GM18907 (cell line): ENCODE measurements around the gene ZNF239.
A peak's percentile ranks its signal among the peaks of the same experiment; 100 is the strongest.
"Not testable (repeated sequence)": the region's sequence is repeated elsewhere in the genome, so short reads cannot be mapped to it uniquely, and the experiment has no call there.

Experiments
- ATAC-seq: cut with Tn5 transposase; IDR thresholded peaks from one replicate; pipeline ENCODE4 v1.9.1; 2021; ENCODE audit warnings: mild to moderate bottlenecking, moderate library complexity; ENCODE audit not compliant: unreplicated experiment

ZNF239 gene

DNA sequence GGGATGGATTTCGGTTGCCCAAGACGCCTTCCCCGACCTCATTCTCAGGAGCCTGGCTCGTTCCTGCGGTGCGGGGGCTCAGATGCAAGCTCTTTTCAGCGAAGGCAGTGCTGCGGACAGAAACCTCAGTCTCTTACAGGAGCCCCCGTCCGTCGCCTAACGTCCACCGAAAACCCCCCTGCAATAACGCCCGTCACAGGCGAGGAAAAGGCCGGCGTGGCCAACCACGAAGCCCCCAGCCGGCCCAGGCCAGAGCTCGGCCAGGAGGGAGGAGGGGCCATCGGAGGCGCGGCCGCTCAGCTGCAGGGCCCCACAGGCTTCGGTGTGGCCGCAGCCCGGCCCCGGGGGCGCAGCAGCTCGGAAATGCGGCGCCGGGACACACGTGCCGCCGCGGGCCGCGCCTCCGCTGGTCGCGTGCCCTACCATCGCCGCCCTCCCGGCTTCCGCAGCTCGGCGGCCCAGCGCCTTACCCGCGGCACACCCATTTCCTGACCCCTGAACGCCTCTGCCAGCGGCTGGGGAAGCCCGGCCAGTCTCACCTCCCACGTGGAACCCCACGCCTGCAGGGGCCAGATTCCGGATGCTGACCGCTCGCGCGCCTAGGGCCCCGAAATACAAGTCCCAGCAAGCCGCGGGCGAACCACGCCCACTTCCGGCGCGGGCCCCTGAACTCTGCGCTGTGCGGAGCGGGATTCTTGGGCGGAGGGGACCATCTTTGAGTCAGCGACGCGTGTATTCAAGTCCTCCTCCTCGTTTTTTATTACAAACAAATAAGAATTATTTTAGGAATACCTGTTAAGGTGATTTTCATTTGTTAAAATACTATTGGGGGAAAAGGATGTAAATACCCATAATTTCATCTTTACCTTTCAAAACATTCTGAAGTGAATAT lies at the start of gene ZNF239:
Gene ZNF239, minus strand, starts transcription at position 616 of the 892 bp plus-strand sequence. CDS start 16,537 bp downstream, outside the sequence.
- ATAC-seq, result peak; percentile 96

GRCh38 chr10:43623351-43623750 lies 48.9 kb upstream of the ZNF239 start:
- no peak for ATAC-seq

GRCh38 chr10:43622038-43622437 lies 47.6 kb upstream of the ZNF239 start:
- no peak for ATAC-seq

GRCh38 chr10:43619368-43619767 lies 45.0 kb upstream of the ZNF239 start:
- no peak for ATAC-seq

DNA sequence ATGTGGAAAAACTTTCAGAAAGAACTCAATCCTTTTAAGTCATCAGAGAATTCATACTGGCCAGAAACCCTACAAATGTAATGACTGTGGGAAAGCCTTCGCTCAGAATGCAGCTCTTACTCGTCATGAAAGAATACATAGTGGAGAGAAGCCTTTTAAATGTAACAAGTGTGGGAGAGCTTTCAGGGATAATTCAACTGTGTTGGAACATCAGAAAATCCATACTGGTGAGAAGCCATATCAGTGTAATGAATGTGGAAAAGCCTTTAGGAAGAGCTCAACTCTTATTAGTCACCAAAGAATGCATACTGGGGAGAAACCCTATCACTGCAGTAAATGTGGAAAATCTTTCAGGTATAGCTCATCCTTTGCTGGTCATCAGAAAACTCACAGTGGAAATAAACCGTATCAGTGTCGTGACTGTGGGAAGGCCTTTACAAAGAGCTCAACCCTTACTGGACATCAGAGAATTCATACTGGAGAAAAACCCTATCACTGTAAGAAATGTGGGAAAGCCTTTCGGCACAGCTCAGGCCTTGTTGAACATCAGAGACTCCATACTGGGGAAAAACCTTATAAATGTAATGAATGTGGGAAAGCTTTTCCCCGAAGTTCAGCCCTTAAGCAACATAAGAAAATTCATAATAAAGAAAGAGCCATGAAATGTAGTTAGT lies 42.4 kb upstream of the ZNF239 start:
- no peak for ATAC-seq

DNA sequence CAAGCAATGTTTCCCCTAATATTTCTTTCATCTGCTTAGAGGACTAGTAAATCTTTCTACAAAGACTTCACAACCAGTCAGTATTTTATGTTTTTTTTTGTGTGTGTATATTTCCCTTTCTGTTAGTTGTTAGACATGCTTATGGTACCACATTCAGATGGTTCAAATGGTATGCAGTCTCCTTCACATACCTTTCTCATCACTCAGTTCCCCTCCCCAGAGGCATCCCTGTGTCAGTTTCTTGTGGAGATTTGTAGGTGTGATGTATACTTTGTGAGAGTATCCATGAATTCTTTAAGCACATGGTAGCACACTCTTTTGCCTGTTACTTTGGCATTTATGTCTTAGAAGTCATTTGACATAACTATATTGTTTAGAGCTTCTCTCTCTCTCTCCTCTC lies 36.2 kb upstream of the ZNF239 start:
- no peak for ATAC-seq

- ATAC-seq, result no peak
These were observed 32.8 kb upstream of the ZNF239 start for GRCh38 chr10:43607199-43607573.

DNA sequence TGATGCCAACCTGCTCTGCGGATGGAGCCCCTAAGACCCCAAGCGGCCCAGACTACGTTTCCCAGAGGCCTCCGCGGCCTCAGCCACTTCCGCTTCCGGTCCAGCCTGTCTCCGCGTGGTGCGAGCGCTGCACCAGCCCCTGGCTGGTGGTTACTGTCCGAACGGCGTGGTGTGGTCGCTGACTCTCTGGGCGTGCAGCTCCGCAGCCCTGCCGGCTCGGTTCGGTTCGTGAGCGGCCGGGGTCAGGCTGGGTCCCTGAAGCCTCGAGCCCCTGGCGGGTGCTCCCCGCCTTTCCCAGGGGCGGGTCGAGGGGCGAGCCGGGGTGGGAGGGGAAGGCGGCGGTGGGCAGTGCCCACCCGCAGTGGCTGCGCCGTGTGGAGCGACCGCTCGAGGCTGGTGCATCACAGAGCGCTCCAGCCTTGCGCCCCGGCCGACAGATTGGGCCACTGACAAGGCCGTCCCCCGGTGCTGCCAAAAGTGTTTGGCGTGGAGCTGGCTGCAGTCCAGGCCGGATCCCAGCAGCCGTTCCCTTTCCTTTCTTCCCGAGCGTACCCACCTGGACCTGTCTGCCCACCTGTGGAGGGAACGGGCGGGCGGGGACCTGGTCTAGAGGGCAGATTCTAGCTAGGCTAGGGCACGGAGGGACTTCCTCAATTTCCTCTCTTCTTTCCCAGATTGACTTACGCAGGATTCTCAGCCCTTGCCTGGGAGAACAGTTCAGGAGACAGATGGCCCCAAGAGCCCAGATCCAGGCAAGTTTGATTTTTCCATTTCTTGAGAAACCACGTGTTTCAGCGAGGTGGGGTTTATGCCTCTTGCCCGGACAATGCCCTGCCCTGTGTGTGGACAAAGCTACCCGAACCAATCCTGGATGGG lies 32.1 kb upstream of the ZNF239 start, which contains the start of gene ZNF485:
Gene ZNF485, plus strand, starts transcription at position 116 of the 876 bp plus-strand sequence. Its CDS starts 613 bp downstream, at position 729.
- peak; percentile 99 for ATAC-seq

- peak; percentile 25 for ATAC-seq
These were observed 31.5 kb upstream of the ZNF239 start for GRCh38 chr10:43605850-43606322.

DNA sequence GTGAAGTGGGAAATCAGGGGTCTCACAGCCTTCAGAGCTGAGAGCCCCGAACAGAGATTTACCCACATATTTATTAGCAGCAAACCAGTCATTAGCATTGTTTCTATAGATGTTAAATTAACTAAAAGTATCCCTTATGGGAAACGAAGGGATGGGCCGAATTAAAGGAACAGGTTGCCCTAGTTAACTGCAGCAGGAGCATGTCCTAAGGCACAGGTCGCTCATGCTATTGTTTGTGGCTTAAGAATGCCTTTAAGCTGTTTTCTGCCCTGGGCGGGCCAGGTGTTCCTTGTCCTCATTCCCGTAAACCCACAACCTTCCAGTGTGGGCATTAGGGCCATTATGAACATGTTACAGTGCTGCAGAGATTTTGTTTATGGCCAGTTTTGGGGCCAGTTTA lies 27.2 kb upstream of the ZNF239 start:
- ATAC-seq, result not testable (repeated sequence)

DNA sequence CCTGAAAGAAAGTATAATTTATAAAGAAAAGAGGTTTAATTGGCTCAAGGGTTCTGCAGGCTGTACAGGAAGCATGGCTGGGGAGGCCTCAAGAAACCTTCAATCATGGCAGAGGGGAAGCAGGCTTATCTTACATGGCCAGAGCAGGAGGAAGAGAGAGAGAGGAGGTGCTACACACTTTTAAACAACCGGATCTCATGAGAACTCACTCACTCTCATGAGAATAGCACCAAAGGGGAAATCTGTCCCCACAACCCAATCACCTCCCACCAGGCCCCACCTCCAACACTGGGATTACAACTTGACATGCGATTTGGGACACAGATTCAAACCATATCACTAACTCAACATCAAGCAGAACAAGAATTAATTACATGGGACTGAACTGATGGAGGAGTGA lies 24.9 kb upstream of the ZNF239 start:
- no peak for ATAC-seq

DNA sequence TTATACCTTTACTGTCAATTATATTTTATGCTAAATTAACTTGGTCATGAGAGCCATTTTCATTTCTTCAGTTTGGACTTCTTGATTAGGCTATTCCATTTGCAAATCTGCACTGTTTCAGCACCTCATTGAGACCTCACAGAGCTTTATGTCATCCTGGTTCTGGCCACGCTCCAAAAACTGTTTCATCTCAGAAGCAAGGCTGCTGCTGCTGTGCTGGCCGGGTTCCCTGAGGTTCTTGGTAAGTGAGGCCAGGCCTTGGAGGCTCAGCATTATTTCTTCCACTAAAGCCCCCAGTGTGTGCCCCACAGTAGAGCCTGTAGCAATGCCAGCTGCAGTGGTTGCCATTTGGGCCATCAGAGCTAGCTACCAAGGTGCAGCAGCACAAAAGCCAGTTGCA lies 24.0 kb upstream of the ZNF239 start:
- no peak for ATAC-seq

DNA sequence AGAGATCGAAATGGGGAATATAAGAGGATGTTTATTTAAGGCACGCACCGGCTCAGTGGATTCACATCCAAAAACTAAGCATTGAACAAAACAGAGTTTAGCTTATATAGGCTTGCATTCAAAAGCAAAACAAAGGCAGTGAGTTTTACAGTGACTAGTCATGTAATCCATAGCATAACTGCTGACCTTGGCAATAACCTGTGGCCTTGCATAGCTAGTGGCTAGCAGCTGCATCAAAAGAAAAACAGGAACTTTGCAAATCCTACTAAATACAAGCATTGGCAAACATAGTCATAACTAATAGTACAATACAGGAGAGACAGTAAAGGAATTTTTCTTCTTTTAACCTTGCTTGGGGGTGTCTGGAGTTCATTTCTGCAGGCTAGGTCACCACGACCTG lies 22.1 kb upstream of the ZNF239 start:
- no peak for ATAC-seq

GRCh38 chr10:43595739-43596298 lies 21.4 kb upstream of the ZNF239 start:
- ATAC-seq, result peak; percentile 55

GRCh38 chr10:43594944-43595589 lies 20.7 kb upstream of the ZNF239 start:
- peak; percentile 96 for ATAC-seq

- ATAC-seq, result no peak
These were observed 17.0 kb upstream of the ZNF239 start for GRCh38 chr10:43591303-43591904.

GRCh38 chr10:43586730-43587115 lies 12.3 kb upstream of the ZNF239 start:
- not testable (repeated sequence) for ATAC-seq

DNA sequence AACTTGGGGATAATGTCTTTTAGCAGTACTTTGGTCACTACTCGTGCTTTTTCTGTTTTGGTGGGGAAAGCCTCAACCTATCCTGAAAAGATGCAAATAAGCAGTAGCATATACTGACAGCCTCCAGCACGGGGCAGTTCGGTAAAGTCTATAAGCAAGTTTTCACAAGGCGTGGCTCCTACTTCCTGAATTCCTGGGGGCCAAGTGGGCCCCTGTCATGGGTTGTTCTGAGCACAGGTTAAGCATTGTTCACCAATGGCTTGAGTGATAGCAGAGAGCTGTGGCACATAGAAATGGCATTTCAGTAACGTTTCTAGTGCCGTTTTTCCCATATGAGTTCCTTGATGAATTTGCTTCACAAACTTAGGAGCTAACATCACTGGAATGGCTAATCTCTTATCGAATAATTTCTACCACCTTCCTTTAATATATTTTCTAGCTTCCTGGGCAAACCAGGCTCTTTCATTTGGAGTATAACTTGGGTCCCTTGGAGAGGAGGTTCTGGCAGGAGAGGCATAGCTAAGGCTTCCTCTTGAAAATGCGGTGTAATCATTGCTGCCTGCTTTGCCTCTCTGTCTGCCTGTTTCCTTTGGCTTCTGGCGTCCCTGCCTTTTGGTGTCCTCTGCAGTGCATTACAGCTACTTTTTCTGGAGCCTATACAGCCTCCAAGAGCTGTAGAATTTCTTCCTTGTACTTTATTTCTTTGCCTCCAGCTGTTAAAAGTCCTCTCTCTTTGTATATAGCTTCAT lies 11.7 kb upstream of the ZNF239 start:
- no peak for ATAC-seq

DNA sequence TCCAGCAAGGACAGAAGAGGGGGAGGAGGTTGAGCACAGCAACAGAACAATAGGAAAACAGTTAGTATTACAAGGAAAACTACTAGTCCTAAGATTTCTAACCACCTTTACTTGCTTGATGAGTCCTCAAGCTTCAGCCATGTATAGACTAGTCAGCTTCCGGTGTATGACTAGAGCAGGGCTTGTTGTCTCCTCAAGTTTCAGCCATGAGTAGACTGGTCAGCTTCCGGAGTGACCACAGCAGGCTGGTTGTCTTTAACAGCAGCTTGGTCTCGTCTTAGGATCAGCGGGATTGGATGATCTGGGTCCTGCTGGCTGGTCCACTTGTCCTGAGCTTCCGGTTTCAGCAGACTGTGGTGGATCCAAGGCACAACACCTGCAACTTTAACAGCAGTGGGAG lies 10.6 kb upstream of the ZNF239 start:
- ATAC-seq, result no peak
